NCI-H2196 treated with DMSO at 0.1 percent for 48 hours (cell line): ENCODE results near the gene GPNMB.
"Not testable (repeated sequence)": the region's sequence is repeated elsewhere in the genome, so short reads cannot be mapped to it uniquely, and the experiment has no call there.

Experiments
- DNase-seq: peaks from one replicate; lab custom pipeline; 2025; ENCODE audit not compliant: unreplicated experiment; lab: John Stamatoyannopoulos, UW

GPNMB gene

DNA sequence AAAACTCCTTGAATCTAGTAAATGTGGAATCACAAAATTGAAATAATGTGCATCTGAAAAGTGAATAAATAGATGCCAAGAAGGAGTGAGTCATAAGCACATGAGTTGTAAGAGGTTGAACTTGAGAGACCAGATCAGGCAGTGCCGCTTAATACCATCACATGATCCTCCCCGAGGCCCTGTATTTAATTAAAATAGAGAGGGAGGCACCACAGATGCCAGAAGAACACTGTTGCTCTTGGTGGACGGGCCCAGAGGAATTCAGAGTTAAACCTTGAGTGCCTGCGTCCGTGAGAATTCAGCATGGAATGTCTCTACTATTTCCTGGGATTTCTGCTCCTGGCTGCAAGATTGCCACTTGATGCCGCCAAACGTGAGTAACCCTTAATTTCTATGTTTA, at the start of gene GPNMB:
Gene GPNMB, plus strand, starts transcription at position 221 of the 400 bp plus-strand sequence. Its CDS starts 83 bp downstream, at position 304.
- DNase-seq: no peak

DNA sequence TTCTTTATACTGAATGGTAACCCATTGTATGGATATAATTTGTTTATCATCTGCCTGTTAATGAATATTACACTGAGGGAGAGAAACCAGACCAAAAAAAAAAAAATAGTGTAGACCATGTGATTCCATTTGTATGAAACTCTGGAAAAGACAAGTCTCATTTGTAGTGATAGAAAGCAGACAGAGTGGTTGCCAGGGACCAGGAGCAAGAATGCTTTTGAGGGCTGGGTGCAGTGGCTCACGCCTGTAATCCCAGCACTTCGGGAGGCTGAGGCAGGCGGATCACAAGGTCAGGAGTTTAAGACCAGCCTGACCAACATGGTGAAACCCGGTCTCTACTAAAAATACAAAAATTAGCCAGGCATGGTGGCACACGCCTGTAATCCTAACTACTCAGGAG, 48.8 kb upstream of the GPNMB start:
- not testable (repeated sequence) for DNase-seq

DNA sequence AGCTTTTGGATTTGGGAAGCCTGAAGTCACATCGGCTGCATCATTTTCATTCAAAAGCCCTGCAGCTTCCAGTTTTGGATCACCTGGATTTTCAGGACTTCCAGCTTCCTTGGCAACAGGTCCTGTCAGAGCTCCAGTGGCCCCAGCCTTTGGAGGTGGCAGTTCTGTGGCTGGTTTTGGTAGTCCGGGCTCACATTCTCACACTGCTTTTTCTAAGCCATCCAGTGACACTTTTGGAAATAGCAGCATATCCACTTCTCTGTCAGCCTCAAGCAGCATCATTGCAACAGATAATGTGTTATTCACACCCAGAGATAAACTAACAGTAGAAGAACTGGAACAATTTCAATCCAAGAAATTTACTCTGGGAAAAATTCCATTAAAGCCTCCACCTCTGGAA, 46.2 kb upstream of the GPNMB start:
- no peak for DNase-seq

DNA sequence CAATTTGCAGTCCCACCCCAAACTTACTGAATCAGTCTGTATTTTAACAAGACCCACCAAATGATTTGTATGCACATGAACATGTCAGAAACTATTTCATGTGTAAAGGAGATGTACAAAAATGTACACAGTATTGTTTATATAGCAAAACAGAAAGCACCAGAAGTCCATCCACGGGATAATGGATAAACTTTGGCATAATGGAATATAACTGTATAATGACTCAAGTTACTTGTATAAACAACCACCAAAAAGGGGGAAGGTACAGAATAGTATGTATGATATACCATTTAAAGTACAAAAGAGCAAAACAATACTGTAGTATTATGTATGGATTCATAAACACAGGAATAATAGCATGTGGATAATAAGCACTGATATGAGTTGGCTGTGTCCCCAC, 42.3 kb upstream of the GPNMB start:
- DNase-seq: no peak

DNA sequence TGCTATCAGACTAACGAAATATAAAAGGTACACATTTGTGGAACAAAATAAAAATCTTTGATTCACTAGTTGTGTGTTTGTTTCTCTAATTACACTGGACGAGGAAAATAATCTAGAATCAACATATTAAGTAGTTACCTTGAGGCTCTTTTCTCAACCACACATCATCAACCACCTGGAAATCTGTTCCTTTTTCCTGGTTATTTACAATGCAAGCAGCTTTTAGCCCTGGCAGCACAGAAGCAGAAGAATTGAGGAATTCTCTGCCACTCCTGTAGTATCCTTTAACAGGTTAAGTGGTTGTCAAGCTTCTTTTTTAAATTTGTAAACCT, 41.0 kb upstream of the GPNMB start:
- DNase-seq: no peak

DNA sequence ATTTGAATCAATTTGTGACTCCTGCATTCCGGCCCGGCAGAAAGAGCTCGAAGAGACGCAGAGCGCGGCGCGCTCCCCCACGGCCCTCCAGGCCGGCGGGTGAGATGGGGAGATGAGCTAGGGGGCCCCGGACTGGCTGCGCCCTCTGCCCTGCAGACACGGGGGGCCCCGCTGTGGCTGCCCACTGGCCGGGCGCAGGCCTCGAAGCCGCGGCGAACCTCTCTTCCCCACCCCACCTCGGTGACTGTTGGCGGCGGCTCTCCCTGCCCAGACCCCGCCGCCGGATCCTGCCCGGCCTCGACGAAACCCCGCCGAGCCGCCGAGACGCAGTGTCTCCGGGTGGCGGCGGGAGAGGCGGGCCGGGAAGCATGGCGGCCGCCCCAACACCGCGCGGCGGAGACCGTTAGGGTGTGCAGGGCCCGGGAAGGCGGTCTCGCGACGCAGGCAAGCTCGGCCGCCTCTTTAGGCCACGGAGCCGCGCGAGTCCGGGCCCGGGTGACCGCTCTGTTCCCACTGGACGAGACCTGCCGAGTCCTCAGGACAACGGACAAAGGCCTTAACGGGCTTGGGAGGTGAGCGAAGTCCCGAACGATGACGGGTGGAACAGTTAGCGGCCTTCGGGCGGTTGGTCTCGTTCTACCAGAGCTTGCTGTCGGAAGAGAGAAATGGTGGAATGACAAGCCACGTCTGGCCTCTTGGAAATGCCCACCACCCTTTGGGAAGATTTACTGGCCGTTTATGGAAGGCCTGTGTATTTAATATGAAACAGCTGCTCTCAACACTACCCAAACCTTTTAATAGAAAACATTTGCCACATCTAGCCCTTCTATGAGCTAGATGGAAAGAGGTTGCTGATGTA, 40.4 kb upstream of the GPNMB start:
- DNase-seq: no peak

DNA sequence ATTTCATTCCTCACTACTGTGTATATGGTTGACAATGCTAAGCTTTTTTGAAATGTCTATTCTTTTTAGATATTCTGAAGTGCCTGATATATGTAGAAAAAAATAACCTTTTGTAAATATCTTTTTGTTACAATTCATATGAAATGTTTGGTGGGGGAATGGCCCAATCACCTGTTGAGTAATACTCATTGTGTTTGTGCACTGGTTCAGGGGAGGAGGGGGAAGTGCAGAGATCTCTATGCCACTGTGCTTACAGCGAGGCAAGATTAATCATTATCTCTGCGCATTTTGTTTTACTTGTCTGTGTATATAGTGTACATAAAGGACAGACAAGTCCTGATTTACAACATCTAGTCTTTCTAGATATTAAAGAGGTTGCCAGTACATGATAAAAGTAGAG, 39.6 kb upstream of the GPNMB start:
- DNase-seq: no peak

DNA sequence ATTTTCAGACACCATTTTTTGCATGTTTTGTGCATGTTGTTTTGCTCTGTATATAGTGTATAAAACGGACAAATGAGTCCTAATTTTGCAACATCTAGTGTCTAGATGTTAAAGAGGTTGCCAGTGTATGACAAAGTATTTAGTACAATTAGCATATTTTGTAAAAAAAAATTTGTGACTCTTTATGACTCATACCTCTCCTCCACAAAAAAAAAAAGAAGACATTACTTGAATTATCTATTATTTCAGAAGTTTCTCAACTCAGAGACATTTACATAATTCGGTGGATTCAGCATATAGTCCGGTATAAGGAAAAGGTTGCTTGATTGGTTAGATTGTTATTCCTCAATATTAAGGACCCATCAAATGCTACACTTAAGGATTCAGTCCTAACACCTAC, 38.7 kb upstream of the GPNMB start:
- no peak for DNase-seq

DNA sequence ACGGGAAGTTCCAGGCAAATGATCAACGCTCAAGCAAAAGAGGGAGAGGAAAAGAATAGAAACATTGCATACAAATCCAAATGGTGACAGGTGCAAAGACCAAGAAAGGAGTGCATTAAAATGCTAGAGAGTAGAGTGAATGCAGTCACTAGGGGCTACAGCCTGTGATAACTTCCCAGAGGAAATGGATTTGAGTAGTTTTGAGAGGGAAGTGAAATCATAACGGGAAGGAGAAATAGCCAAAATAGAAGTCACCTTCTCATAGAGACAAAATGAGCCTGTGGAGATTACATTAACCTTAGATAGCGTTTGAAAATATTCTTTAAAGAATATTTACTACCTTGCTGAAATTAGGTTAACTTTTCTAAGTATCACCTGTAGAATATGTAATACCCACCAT, 38.3 kb upstream of the GPNMB start:
- DNase-seq: no peak

DNA sequence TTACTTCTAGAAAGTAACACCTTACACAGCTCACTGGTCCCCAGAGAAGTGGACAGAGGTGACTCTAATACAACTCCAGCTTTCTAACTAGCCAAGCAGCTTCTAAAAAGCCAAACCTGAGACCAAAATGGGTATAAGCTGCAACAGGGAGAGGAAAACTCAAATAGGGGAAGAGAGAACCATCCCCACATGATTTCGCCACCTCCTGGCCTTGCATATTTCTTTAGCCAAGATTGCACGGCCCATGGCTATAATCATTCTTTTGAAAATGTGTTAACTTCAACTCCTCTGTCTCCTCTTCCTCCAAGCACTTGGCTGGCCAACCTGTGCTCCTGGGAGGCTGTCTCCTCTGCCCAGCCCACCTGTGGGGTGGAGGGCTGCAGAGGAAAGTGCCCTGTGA, 36.1 kb upstream of the GPNMB start:
- DNase-seq: no peak

DNA sequence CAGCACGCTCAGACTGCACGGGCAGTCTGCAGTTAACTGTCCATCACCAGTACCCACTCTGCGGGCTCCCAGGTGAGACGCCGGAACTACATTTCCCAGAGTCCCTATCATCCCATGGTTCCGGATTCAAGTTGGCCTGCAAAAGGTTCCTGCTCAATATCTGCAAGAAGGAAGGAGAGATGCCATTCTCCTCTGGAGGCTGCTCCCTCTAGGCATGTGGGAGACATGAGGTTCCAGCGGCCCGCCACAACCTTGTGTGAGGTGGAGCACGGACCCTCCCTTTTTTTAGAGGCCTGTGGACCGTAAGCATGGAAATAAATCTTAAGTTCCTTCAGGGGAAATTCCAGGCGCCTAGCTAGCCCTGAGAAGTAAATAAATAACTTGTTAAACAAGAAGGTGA, 35.0 kb upstream of the GPNMB start:
- DNase-seq: no peak

DNA sequence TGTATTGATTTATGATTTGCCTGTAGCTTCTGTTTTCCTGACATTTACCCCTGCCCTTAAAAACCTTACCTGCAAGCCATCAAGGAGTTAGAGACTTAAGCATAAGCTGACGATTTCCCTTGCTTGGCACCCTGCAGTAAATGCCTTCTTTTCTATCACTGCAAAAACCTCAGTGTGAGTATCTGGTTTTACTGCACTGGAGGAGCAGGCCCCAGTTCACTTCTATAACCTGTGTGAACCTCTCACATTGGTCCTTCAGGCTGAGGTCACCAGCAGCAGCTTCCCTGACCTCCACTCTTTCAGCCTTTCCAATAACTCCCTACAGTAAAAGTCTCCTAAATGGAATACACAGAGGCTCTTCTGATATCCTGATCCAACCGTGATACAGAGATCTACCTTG, 34.2 kb upstream of the GPNMB start:
- DNase-seq: no peak

DNA sequence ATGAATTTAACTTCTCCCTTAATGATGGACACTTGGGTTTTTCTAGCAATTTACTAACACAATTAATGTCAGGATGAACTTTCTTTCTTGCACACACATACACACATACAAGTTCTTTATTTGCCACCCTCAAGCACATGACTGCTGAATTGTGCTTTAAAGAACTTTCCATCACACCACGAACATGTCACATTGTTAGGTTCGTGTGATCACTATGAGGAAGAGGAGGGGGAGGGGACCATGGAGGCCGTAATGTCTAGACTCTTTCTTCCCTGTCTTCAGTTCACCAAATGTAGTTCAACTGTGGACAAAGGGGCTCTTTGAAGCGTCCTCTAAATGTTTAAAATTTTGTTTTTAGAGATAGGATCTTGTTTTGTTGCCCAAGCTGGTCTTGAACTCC, 33.7 kb upstream of the GPNMB start:
- no peak for DNase-seq

DNA sequence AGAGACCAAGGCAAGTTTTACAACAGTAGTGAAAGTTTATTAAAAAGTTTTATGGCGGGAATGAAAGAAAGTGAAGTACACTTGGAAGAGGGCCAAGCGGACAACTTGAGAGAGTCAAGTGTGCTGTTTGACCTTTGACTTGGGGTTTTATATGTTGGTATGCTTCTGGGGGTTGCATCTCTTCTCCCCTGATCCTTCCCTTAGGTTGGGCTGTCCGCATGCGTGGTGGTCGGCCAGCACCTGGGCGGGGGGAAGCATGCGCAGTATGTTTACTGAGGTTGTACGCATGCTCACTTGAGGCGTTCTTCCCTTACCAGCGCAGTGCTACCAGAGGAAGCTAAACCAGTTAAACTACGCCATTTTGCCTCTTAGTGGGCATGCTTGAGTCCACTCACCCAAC, 32.8 kb upstream of the GPNMB start:
- DNase-seq: no peak

DNA sequence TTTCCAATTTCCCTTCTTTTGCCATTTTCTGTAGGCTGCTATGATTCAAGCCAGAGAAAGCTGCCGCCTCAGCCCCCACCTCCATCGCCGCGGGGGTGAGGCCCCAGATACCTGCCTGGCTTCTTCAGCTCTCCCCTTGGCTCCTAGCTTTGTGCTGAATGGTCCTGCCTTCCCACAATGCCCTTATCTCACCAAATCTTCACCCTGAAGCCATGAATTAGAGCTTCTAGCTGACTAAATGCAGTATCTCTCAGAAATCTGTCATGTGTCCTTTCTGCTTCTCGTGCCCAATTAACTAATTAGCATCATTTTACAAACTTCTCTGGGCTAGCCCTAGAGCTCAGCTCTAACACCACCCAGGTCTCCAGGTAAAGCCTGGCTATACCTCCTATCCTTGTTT, 32.2 kb upstream of the GPNMB start:
- DNase-seq: no peak

DNA sequence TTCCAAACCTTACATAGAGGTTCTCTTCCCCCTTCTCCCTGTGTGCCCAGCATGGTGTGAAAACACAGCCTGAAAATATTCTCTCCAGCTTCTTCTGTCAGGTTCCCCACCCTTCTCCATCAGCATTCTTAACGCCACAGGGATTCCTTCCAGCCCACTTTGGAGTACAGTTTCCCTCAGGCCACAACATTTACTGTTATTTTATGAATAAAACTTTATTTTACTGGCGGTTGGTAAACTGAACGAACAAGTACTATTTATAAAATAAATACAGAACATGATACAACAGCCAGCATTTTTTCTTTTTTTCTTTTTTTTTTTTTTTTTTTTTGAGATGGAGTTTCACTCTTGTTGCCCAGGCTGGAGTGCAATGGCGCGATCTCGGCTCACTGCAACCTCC, 31.6 kb upstream of the GPNMB start:
- DNase-seq: no peak

DNA sequence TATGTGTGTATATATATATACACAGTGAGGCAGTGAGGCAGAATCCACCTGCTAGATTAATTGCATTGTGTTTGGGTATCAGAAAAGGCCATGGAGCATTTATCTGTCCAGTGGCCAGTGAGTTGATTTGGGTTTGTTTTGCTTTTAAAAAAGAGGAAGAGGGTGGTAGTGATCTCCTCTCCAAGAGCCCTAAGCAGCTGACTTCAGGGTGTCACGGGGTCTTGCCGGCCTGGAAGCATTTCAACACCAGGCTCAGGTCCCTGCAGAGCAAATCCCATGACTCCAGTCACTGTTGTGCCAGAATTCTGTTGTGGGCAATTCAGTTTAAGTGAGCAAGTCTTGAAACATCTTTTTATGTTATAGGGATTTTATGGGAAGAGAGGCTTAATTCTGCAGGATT, 30.6 kb upstream of the GPNMB start:
- no peak for DNase-seq

DNA sequence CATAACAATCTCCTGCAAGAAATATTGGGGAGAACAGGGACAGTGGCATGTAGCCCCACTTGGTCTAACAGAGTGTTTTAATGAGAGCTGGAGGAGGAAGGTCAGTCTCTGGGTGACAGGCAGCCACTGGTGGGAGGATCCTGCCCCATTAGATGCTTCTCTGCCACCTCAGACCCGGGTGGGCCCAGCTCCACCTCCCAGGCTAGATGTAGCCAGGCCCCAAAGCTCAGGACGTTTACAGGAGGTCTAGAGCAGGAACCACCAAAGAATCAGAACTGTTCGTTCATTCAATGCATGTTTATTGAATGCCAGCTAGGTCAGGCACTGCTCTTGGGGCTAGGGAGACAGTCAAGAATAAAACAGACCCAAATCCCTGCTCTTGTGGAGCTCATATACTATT, 28.4 kb upstream of the GPNMB start:
- no peak for DNase-seq

DNA sequence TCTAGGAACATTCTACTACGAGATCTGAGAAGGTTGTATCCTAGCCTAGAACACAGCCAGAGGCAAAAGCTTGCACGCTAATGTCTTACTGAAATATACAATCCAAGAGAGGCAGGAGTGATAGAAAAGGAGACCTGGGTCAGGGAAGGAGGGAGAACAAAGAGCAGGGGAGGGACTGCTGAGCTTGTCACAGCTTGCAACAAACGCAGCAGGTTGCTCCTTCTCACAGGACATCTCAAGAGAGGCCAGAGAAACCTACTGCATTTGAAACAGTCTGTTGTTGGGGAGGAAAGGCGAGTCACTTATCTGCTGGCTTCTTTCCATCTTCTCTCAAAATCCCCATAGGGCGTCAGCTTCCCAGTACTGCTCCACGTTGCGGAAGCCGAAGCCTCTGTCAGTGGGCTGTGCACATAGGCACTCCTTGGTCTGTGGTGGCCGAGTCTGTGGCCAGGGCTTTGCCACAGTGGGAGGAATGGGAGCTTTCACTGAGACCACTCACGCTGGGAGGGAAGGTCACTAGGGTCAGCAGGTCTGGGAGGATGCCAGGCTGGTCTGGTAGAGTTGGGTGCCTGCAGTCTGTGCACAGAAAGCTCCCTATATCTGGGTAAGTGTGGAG, 25.8 kb upstream of the GPNMB start:
- DNase-seq: no peak

DNA sequence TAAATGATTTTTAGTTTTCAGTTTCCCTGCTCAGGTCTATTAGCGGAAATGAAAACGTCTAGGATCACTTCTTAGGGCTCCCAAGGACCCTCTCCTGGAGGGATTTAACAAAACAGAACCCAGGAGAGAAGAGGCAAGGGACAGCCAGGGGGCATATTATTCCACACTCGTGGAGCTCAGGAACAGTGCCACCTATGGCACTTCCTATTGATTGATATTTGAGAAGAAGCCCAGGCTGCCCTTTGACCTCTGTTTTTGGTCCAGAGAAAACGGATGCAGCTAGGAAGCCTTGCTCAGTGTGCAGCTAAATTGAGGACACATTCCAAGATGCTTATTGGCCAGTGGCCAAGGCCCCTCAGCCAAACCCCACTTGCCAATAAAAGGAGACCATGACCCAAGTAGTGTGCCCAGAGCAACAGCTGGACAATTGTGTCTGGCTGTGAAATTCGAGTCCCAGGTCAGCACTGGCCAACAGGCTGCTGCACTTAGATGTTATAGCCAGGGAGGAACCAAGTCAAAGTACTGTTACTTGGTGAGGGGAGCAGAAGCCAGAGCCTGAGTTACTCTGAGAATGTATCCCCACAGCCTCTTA, 24.0 kb upstream of the GPNMB start:
- DNase-seq: no peak

DNA sequence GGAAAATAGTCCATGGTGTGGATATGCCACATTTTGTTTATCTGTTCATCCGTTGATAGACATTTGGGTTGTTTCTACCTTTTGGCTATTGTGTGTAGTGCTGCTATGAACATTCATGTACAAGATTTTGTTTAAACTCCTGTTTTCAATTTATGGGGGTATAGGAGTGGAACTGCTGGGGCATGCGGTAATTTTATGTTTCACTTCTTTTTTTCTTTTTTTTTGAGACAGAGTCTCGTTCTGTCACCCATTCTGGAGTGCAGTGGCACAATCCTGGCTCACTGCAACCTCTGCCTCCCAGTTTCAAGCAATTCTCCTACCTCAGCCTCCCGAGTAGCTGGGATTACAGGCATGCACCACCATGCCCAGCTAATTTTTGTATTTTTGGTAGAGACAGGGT, 22.2 kb upstream of the GPNMB start:
- not testable (repeated sequence) for DNase-seq

DNA sequence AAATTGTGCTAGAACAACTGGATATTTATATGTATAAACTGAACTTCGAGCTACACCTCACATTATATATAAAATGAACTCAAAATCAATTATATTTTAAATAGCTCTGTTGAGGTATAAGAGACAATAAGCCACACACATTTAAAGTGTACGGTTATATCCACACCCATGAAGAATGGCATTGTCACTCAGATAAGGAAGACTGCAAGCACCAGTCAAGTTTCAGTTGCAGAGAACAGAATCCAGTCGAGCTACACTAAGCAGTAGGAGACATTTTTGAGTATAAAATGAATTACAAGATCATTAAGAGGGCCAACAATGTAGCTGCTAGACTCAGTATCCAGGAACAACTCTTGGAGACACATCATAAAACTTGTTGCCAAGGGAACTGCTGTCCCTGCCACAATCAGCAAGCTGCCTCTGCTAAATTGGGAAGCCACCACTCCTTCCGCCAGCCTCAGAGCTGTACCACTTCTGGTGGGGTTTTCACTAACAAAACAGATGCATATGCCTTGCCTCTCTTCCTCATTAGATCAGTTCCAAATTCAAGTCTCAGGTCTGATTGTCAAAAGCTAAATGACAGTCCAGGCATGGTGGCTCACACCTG, 19.6 kb upstream of the GPNMB start:
- no peak for DNase-seq
